RWPE1 (cell line): Measurements from ENCODE around the gene EMILIN3.

Source experiments
- CTCF ChIA-PET: fragments of 350-600 bp; sonication (Branson Sonifier 250); formaldehyde crosslinking; extraction: SDS; loops from one replicate; lab custom pipeline; 2021; lab: Yijun Ruan, JAX
- POLR2A ChIA-PET: fragments of 400-600 bp; formaldehyde crosslinking; extraction: SDS; loops from one replicate; lab custom pipeline; 2020; ENCODE audit warnings: antibody characterized with exemption; ENCODE audit not compliant: low non-redundant PET; lab: Yijun Ruan, JAX
- DNase-seq: peaks from one replicate; pipeline ENCODE4 v3.0.0; 2012; ENCODE audit warnings: low spot score
- H3K27ac ChIP-seq: fragments of 450-650 bp; 2 replicates; pipeline ENCODE4 v1.5.1; 2017
- TF ChIP-seq, protein P1 (sequence below): fragments of 450-650 bp; conservative IDR thresholded peaks from 2 replicates; pipeline ENCODE4 v1.5.1; 2017; ENCODE audit warnings: low read depth, mild to moderate bottlenecking

EMILIN3 gene

DNA sequence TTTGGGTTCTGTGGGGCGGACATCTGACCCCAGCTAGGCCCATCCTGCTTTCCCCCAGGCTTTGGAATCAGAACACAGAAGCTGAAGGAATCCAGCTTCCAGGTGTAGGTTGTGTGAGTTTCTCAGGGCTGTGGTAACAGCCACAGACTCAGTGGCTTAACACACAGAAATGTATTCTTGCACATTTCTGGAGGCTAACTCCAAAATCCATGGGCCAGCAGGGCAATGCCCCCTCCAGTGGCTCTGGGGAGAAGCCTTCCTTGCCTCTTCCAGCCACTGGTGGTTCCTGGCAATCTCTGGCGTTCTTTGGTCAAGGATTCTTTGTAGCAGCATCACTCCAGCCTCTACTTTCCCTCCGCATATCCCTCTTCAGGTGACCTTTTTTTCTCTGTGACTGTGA, 1.3 kb upstream of the EMILIN3 start:
- TF ChIP-seq, protein P1, sequence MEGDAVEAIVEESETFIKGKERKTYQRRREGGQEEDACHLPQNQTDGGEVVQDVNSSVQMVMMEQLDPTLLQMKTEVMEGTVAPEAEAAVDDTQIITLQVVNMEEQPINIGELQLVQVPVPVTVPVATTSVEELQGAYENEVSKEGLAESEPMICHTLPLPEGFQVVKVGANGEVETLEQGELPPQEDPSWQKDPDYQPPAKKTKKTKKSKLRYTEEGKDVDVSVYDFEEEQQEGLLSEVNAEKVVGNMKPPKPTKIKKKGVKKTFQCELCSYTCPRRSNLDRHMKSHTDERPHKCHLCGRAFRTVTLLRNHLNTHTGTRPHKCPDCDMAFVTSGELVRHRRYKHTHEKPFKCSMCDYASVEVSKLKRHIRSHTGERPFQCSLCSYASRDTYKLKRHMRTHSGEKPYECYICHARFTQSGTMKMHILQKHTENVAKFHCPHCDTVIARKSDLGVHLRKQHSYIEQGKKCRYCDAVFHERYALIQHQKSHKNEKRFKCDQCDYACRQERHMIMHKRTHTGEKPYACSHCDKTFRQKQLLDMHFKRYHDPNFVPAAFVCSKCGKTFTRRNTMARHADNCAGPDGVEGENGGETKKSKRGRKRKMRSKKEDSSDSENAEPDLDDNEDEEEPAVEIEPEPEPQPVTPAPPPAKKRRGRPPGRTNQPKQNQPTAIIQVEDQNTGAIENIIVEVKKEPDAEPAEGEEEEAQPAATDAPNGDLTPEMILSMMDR = no peak
- DNase-seq = no peak
- ChIA-PET CTCF (interaction anchor here (0.7 to 0.9 kb wide), 3 partner anchors 19 to 1530 kb away, joined by 3 to 5 read pairs (median 3); no protein-coding TSS in a partner anchor), POLR2A (no interaction called here)
- no peak overlapping the region for H3K27ac ChIP-seq

DNA sequence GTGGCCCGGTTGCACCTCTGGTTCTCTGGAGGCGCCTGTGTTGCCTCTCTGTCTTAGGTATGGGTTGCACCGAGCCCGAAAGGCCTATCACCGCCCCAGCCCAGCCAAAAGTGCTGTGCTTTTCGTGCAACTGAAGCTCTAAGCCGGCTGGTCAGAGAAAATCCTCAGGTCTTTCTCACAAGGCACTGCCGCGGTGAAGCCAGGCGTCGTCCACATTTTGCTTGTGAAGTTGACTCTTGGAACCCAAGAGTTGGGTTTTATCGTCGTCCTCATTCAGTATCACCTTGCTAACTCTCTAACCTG, 726 bp upstream of the EMILIN3 start:
- POLR2A ChIA-PET = no interaction called here
- no peak for DNase-seq
- CTCF ChIA-PET = interaction anchor here (0.6 to 0.9 kb wide), 3 partner anchors 20 to 82 kb away, joined by 3 read pairs; no protein-coding TSS in a partner anchor
- H3K27ac ChIP-seq = no peak overlapping the region
- TF ChIP-seq, protein P1 = no peak

DNA sequence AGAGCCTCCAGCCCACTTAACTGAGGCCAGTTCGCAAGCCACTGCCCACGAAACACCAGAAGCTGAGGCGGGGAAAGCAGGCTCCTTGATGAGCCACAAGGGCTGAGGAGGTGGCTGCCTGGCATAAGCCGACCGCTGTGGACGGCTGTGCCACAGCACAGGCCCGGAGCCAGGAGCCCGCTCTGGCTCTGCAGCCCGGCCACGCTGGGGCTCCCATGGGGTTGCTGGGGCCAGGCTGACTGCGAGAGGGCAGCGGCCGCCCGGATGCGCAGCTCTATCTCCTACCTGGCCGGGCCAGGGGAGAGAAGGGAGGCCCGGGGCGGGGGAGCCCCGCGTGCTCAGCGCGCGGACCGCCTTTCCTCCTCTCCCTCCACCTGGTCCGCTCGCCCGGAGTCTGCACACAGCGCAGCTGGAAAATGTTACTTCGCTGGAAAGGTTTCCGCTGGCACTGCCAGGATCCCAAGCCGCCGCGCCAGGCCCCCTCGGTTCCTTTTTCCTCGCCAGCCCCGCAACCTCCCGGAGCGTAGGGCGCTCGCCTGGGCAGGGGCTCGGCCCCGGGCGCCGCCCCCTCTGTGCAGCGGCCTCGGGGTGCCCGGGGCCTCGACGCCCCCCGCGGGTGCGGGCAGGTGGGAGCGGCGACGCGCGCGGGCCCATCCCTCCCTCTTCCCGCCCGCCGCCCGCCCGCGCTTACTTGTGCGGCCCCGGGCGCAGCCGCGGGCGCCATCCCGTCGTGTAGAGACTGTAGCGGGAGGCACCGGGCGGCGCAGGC, 657 bp downstream of the EMILIN3 start:
- TF ChIP-seq, protein P1 = no peak
- DNase-seq = no peak
- H3K27ac ChIP-seq = no peak overlapping the region
- ChIA-PET POLR2A (no interaction called here), CTCF (interaction anchor here (0.7 to 0.8 kb wide), 3 partner anchors 25 to 291 kb away, joined by 3 to 4 read pairs (median 3); partner anchors contain the start of gene LPIN3)

DNA sequence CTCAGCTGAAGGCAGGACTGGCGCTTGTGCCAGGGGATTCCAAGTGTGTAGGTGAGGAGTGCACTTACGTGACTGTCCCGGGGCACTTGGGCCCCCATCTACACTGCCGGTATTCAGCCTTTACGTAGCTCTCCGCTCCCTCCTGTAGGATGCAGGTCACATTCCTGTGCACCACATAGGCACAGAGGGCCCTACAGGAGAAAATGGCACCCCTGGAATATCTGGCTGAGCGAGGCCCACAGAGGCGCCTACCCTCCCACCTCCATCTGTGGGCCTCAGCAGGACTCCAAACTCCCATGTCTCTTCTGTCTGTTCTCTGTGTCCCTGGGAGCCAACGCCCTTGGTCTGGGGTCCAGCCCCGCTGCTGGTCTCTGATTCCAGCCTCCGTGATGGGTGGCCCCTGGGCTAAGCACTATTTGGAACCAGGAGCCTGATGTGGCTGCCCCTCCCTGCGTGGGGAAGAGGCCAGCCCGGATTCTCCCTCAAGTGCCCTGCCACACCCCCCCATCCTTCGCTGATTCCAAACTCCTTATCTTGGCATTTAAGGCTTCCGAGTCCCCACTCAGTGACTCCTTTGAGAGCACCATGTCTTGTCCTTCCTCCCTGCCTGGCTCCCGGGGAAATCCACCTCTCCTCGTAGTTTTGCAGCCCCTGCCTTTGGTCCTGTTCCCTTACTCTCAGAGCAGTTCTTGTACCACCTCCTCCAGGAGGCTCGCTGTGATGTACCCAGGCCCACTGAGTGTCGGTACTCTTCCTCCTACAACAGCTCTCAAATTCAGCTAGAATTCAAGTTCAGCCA, 1.5 kb downstream of the EMILIN3 start:
- TF ChIP-seq, protein P1 = no peak
- no peak for DNase-seq
- POLR2A ChIA-PET = no interaction called here
- no peak overlapping the region for H3K27ac ChIP-seq
- CTCF ChIA-PET = interaction anchor here (0.7 to 0.8 kb wide), 3 partner anchors 25 to 290 kb away, joined by 3 to 4 read pairs (median 3); partner anchors contain the start of gene LPIN3

DNA sequence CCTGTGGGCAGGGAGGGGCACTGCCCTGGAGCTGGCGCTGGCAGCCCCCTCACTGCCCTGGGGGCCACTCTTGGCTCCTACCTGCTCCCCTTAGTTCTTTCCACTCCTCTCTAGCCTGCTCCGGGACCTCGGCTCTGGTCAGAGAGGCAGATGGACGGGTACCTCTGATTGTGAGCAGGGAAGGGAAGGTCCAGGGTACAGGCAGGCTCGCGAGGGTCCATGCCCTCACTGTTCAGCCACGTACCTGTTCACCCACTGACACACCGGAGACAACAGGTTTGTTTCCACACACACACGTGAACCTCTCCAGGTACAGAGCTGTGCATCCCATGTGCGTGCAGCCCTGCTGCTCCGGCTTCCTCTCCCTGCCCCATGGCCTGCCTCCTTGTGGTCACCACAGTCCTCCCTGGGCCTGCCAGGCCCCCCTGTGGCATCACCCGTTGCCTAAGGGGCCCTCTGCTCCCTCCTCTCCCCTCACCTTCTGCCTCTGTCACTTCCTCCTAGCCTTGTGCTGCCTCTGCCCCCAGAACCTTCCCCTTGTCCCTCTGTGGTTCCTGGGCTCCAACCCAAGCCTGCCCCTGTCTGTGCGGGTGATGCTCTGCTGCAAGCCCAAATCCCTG, 2.3 kb downstream of the EMILIN3 start:
- TF ChIP-seq, protein P1 = no peak
- CTCF ChIA-PET = interaction anchor here (0.9 kb wide), 1 partner anchor 24 kb away, joined by 4 read pairs; the partner anchor contains the start of gene LPIN3
- no peak for DNase-seq
- POLR2A ChIA-PET = no interaction called here
- H3K27ac ChIP-seq = no peak overlapping the region

DNA sequence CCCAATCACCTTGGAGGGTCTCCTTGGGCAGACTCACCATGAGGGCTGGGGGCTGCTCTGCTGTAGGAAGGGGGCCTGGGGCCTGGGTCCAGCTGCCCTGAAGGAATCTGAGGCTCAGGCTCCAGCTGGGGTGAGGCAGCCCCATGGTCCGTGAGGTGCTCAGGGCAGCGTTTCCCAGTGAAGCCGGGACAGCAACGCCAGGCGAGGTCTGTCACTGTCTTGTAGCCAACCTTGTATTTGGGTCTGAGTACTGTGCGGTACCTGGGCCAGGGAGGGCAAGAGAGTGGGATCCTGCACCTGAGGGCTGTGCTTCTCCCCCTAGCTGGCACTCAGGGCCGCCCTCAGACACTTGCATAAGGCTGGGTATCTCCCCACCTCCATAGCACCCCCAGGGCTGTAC, 3.0 kb downstream of the EMILIN3 start:
- H3K27ac ChIP-seq = no peak overlapping the region
- no peak for DNase-seq
- ChIA-PET CTCF (interaction anchor here (0.5 to 0.9 kb wide), 2 partner anchors 23 to 50 kb away, joined by 4 read pairs; partner anchors contain the start of gene LPIN3), POLR2A (no interaction called here)
- TF ChIP-seq, protein P1 = no peak
